ENCODE data around the gene NPRL2.

NPRL2 gene

GRCh38 chr3:50319894-50320625, 30.5 kb downstream of the NPRL2 start:
- peak overlapping the region; percentile 95 for H3K4me3 ChIP-seq (ENCODE audit: low read depth, low read length)
- no peak for DNase-seq (ENCODE audit: low read depth)
- TF ChIP-seq CTCF (IDR thresholded peaks at IDR 0.05; ENCODE audit: control insufficient read depth, extremely low read depth, insufficient read depth) = 0 out of 2 replicates have a peak, but pooled peaks have one; percentile 17

GRCh38 chr3:50319181-50319893, 31.2 kb downstream of the NPRL2 start:
- H3K4me3 ChIP-seq (ENCODE audit: low read depth, low read length) = no peak overlapping the region
- no peak for TF ChIP-seq CTCF (IDR thresholded peaks at IDR 0.05; ENCODE audit: control insufficient read depth, extremely low read depth, insufficient read depth)
- DNase-seq (ENCODE audit: low read depth) = no peak

DNA sequence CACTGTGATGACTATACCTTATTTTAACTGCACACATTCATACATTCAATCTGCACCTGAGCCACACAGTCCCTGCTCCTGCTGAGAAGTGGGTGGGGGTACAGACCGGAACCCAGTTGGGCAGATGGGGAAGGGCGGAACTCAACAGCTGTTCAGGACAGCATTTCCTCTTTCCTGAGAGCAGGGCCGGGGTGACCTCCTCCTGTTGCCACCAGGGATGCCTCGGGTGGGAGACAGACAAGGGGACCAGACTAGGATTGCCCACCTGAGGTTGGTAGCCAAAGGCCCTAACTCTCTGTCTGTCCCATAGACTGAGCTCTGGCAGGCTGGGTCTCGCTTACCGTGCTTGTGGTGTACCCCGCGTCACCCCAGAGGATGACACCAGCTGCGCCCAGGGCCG, 32.0 kb downstream of the NPRL2 start:
- no peak for TF ChIP-seq CTCF (IDR thresholded peaks at IDR 0.05; ENCODE audit: control insufficient read depth, extremely low read depth, insufficient read depth)

GRCh38 chr3:50318163-50318562, 32.4 kb downstream of the NPRL2 start:
- TF ChIP-seq CTCF (IDR thresholded peaks at IDR 0.05; ENCODE audit: control insufficient read depth, extremely low read depth, insufficient read depth) = no peak
- no peak for DNase-seq (ENCODE audit: low read depth)
- H3K4me3 ChIP-seq (ENCODE audit: low read depth, low read length) = no peak overlapping the region

More for the DNA sequence above, 32.0 kb downstream of the NPRL2 start:
- H3K4me3 ChIP-seq (ENCODE audit: low read depth, low read length) = no peak overlapping the region
- no peak for DNase-seq (ENCODE audit: low read depth)

GRCh38 chr3:50317300-50317699, 33.3 kb downstream of the NPRL2 start:
- H3K4me3 ChIP-seq (ENCODE audit: low read depth, low read length) = no peak overlapping the region
- no peak for TF ChIP-seq CTCF (IDR thresholded peaks at IDR 0.05; ENCODE audit: control insufficient read depth, extremely low read depth, insufficient read depth)
- no peak for DNase-seq (ENCODE audit: low read depth)

- no peak for TF ChIP-seq CTCF (IDR thresholded peaks at IDR 0.05; ENCODE audit: control insufficient read depth, extremely low read depth, insufficient read depth)
- no peak overlapping the region for H3K4me3 ChIP-seq (ENCODE audit: low read depth, low read length)
- no peak for DNase-seq (ENCODE audit: low read depth)
Measured at GRCh38 chr3:50316657-50317242, 33.8 kb downstream of the NPRL2 start.
